Activated gamma-delta T cell (primary cell): ENCODE measurements around the gene BAIAP3.

Source experiments
- DNase-seq: peaks from one replicate; lab custom pipeline; 2025; lab: John Stamatoyannopoulos, UW

BAIAP3 gene

DNA sequence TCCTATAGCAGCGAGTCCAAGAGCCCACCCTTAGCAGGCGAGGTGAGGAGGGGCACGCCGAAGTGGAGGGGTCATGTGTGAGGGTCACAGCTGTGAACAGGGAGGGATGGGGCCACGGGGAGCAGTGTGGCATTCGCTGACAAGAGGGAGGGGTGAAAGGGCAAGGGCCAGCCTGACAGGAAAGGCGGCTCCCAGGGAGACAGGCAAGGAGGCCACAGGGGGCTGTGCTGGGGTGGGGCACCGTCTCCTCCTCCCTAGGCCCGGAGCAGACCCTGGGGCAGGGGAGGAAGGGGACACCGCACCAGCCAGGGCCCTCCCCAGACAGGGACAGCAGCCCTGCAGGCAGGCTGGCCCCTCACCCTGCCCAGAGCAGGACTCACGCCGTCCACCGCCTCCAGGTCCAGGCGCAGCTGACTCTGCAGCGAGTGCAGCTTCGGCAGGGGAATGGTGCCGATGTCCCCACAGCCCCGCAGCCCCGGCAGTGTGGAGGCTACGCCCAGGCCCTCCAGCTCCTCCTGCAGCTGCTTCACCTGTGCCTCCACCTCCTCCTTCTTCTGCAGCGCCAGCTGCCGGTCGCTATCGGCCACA is 33.4 kb downstream of the BAIAP3 start:
- DNase-seq: no peak

DNA sequence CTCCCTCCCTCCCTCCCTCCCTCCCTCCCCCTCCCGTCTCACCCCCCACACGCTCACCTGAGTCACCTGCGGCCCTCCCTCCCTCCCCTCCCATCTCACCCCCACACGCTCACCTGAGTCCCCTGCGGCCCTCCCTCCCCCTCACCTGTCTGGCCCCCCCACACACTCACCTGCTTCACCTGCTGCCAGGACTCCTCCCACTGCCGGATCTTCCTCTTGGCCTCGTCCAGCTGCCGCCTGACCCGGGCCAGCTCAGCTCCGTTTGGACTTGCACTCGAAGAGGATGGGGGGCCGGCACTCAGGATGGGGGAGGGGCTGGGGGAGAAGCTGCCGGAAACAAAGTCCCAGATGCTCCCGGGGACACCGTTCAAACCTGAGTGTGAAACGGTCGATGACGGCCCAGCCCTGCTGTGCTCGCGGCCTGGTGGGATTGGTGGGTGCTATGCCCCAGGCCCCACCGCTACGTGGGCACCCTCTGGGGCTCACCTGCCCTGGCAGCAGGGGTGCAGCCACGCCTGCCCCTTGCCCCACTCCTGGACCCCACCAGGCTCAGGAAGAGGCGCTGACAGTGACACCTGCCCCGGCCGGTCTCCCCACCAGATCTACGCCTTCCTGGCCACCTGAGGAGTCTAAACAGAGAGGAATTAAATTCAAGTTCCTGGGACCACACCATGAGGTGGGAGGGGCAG is 34.2 kb downstream of the BAIAP3 start:
- no peak for DNase-seq

DNA sequence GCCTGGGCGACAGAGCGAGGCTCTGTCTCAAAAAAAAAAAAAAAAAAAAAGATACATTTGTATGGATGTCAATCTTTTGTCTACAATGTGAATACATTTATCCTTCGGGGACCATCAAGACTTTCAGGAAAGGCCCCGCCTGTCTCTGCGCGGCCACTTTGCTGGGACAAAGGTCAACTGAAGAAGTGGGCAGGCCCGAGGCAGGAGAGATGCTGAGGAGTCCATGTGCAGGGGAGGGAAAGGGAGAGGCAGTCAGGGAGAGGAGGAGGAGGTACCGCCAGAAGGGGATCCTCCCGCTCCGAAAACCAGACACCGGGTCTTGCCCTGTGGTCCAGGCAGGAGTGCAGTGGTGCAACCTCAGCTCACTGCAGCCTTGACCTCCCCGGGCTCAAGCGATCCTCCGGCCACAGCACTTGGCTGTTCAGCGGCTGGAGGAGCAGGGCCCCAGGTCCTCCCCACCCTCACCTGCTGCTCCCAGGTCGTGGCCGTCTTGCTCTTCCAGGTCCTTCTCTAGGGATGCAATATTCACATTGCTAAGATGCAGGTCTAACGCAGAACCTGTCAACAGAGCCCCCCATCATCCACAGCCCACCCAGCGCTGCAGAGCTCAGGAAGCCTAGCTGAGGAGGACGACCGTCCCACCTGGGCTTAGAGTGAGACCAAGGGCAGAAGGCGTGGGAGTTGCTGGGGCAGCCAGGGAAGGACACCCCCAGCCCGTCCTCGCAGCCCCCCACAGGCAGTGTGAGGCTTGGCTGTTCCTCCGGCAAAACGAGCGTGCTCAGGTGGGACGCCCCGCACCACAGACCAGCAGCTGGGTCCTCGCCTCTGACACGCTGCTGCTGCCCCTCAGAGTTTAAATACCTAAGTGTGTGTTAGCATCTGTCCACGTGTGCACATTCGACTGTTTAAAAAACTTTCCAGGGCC is 37.9 kb downstream of the BAIAP3 start:
- DNase-seq: no peak

DNA sequence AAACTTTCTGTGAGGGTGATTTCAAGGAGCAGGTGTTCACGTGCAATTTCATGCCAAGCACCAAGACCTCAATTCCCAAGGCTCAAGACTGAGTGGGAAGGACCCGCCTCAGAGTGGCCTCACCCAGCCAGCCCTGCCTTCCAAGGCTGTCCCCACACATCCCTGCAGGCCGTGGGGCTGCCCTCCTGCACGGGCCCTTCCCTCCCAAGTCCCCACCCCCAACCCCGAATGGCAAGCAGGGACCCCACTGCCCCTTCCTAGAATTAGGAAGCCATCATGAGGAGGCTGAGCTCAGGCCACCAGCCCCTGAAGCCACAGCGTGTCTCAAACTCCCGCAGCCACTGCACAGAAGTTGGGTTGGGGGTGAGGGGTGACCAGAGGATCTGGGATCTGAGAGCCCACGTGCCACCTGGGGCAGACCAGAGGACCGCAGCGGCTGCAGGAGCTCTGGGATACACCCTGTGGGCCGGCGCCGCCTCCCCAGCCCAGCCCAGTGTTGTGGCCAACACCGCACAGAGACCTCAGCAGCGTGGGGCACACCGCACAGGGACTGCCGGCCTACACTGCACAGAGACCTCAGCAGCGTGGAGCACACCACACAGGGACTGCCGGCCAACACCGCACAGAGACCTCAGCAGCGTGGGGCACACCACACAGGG is 39.0 kb downstream of the BAIAP3 start:
- DNase-seq: no peak

DNA sequence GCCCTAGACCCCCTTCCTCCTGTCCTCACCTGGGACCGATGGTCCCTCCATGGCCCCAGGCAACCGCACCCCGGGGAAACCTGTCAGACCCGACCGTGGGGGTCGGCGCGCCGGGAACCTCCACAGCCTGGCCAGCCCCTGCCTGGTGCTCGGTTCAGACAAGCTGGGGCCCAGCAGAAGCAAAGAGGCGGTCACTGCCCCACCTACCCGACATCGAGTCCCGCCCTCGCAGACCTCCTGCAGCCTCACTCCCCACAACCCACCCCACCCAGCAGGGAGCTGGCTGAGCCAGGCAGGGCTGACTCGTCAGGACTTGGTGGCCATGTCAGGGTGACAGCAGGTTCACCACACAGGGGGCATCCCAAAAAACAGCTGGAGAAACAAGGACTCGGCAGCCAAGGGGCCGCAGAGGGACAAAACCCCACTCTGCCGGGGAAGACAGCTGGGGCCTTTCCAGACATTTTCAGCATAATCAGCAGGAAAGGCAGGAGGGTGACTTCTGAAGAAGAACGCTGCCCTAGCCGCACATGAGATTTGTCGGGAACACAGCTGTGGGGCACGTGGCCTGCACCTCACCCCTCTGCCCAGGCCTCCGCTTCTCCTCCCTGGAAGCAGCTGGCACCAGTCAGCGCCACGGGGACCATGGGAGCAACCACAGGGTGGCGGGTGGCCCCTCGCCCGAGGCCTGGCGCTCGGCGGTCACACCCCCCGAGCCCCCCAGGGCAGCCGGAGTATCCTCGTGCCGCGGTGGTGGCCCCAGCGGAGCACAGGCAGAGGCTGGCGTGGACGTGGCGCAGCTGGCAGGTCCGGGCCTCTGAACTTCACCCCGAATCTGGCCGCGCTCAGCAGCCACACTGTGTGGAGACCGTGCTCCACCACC is 41.2 kb downstream of the BAIAP3 start:
- no peak for DNase-seq

DNA sequence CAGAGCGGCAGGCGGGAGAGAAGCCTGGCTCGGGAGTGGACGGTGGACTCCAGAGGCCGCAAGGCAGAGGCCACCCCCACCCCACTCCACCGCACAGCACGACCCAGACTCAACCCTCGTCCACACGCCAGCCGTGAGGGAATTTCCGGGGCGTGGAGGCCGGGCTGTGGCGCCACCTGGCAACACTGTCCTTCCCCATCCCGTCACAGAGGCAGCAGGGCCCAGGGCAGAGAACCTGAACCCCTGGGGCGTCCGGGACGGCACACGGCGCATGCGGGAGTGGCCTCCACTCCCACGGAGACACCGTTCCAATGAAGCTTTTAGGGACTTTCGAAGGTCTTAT is 41.8 kb downstream of the BAIAP3 start:
- no peak for DNase-seq

DNA sequence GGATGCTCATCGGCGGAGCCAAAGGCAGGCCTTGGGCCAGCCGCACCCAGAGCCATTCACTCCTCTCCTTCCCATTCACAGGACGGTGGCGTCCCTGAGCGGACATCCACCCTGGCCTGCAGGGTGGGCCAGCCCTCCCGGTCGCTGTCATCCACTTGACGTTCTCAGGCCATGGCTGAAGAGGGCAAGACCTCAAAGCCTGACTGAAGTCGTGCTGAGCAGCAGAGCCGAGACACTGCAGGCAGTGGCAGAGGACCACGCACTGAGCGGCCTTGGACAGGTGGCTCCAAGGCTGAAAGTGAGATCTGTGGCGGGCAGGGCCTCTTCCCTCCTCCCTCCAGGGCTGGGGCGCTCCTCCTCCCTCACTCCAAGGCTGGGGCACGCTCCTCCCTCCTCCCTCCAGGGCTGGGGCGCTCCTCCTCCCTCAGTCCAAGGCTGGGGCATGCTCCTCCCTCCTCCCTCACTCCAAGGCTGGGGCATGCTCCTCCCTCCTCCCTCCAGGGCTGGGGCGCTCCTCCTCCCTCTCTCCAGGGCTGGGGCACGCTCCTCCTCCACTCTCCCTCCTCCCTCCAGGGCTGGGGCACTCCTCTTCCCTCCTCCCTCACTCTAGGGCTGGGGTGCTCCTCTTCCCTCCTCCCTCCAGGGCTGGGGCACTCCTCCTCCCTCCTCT is 42.4 kb downstream of the BAIAP3 start:
- no peak for DNase-seq

DNA sequence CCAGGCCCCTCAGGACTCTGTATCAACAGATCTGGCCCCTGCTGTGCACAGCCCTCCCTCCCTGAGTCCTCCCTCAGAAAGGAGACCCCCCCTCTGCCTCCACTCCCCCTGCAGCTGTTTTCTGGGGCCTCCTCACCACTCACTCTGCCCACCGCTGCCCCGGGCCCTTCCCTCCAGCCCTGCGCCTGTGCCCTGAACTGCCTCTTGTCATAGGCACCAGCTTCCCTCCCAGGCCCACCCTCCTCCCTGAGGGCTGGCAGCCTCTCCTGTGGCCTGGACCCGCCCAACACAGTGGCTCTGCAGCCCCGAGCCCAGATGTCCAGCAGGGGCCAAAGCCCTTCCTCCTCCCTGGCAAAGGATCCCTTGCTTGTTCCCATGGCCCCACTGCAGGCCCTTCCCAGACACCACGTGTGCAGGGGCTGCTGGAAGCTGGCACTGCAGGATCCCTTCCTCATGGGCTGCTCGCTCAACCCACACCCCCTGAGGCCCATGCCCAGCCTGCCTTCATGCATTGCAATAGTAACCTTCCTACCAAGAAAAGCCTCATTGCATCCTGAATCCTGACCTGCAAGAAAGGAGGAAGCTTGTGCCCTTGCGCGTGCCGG is 44.1 kb downstream of the BAIAP3 start:
- DNase-seq: no peak

DNA sequence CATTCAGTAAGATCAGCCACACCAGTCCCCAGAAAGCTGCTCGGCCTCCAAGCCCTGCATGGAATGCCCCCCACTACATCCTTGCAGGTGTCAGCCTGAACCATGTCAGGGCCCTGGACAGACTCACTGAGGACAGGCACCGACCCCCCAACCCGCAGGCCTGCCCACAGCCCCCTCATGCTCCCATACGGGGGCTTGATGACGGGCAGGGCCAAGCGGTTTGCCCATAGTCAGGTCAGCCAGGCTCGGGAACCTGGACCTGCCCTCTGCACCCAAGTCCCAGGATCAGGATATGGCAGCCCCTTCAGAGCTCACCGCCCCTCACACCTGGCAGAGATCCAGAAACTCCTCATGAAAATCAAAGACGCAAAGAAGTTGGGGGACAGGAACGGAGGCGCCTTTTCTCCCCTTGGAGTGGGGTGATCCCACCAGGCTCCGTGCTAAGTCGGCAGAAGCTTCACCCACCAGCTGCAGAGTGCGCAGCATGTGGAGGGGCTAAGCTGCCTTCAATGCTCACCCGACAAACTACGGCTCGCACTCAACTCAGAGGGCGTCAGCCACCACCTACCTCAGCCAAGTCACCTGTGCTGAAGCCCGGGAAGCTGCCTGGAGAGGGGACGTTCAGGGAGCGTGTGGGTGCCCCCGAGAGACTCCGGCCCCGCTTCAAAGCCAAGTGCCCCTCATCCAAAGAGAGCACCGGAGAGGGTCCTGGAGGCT is 44.8 kb downstream of the BAIAP3 start:
- DNase-seq: no peak

DNA sequence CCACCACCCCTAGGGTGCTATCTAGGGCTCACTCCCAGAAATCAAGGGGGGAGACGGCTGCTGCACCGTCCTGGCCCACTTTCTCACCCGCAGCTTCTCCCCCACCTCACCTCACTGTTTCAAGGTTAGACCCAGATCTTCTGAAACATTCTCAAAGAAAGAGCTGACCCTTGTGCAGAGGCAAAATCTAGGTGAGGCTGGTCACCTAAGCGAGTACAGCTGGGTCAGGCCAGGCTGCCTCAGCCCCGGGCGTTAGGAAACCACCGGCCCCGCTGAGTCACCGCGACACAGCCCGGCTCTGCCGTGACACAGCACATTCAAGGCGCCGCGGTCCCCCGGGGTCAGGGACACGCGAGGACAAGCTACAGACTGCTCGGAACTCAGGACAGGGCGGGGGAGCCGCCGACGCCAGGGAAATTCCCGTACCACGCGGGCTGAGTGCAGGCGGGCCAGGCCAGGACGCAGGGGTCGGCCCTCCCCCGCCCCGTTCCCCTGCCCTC is 45.4 kb downstream of the BAIAP3 start:
- DNase-seq: peak; percentile 67

DNA sequence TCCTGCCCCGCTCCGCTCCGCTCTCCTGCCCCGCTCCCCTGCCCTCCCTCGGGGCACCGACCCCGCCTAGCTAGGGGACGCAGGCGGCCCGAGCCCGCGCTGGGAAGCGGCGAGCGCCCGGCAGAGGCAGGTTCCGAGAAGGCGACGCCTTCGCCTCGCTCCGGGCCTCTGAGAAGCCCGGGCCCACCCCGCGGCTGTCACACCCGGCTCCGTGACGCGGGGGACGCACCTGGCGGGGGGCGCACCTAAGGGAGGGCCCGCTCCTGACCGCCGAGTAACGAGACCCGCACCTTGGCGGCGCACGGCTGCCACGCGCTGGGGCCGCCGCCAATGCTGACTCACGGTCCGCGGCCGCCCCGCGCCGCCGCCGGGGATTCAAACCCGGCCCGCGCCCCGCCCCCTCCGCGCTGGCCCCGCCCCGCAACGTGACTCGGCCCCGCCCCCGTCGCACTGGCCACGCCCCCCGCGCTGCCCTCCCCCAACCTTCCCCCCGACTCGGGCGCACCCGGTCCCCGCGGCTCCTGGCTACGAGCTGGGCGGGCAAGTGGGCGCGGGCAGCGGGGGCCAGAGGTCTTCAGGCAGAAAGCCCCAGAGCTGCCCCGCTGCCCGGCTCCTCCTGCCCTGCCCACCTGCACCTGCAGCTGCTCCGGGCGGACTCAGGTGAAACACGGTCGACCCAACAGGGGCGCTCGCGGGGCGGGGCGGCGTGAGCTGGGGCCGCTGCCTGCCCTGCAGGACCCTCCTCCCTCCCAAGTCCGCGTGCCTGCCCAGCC is 46.0 kb downstream of the BAIAP3 start:
- peak; percentile 55 for DNase-seq

DNA sequence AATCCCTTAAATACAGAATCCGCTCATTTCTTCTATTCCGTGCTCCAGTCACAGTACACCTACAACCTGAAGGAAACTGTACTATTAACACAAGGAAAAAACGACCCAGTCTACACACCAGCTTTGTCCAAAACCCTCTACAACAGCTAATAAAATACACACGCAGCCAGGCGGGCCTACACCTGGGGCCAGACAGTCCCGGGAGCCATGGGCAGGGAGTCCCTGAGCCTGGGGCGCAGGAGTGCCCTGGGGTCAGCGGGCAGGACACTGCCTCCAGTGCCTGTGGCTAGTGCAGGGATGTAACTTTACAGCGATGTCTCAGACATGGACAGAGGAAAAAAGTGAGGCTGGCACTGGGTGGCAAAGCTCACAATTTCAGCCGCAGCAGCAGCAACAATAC is 46.8 kb downstream of the BAIAP3 start:
- DNase-seq: no peak

DNA sequence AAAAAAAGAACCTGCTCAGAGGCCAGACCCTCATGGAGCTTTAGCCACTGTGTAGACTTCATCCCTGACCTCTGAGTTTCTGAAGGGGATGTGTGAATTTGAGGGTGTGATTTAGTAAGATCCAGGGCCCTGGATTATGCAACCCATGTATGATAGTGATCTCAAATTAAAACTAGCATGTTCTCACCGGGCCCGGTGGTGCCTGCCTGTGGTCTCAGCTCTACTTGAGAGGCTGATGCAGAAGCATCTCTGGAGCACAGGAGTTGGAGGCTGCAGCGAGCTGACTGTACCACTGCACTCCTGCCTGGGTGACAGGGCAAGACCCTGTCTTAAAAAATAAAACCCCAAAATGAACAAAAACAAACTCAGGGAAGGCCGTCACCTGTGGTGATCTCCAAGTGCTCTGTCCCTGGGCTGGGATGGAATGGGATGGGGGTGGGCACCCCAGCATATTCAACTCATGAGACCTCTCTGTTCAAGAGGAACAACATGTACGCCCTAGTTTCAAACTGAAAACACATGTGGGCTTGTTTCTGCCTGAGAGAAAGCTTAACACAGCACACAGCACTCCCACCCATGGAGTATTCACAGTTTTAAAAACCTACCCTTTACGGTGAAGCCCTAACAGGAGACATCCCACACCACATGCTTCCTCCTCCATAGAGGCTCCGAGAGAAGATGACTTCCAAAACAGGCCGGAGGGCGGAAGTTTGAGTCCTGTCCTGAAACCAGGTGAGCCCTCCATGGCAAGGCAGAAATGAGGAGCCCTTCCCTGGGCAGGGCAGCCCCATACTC is 48.4 kb downstream of the BAIAP3 start:
- no peak for DNase-seq

DNA sequence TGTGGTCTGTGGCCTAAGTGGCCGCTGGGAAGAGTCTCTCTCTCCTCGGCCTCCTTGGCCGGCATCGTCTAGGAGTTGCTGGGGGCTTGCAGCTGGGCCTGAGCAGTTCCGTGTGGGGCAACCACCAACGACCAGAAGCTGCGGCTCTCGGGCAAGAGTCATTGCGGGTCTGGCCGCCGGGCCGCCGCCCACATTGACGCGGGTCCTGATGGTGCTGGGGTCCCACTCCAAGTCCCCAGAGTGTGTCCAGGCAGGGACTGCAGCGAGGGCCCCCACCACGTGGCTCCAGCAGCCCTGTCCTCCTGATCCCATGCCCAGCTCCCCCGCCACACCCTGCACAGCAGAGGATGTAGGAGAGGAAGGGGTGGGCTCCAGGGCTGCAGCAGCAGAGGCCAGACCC is 50.1 kb downstream of the BAIAP3 start:
- DNase-seq: no peak

DNA sequence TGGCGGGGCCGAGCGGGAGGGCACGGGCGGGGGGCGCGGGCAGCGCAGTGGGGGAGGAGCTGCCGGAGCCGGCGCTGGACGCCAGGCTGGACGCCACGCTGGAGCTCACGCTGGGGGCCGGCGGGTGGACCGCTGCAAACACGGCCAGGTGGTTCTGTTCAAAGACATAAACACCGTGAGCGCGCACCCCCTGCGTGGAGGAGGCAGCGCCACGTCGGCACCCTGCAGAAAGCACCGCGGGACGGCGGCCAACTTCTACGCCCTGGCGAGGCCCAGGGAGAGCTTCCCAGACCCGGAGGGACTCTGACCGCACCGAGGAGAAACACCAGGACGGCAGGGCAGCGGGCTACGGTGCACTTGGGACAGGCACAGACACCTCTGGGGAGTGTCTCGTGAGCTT is 51.8 kb downstream of the BAIAP3 start:
- no peak for DNase-seq

DNA sequence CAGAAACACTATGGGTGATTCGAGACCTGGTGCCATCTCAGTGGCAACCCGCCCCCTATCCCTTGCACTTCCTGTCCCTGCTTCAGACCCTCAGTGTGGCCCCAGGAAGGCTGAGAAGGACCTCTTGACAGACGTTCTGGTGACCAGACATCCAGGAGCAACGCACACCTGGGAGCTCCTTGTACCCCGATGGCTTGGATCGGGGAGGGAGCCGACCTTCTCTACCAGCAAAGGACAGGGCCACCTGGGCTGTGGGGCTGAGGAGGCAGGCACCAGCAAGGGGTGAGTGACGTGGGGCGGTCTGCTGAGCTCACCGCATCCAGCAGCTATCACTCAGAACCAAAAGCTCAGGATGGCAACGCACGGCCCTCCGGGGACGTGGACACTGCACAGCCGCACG is 53.9 kb downstream of the BAIAP3 start:
- DNase-seq: no peak

DNA sequence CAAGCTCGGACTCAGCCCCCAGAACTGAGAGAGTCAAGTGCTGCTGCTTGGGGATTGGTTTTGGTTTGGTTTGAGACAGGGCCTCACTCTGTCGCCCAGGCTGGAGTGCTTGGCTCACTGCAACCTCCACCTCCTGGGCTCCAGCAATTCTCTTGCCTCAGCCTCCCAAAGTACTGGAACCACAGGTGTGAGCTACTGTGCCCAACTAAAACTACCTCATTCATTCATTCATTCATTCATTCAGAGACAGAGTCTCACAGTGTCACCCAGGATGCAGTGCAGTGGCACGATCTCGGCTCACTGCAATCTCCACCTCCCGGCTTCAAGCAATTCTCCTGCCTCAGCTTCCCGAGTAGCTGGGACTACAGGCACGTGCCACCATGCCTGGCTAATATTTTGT is 56.3 kb downstream of the BAIAP3 start:
- no peak for DNase-seq

DNA sequence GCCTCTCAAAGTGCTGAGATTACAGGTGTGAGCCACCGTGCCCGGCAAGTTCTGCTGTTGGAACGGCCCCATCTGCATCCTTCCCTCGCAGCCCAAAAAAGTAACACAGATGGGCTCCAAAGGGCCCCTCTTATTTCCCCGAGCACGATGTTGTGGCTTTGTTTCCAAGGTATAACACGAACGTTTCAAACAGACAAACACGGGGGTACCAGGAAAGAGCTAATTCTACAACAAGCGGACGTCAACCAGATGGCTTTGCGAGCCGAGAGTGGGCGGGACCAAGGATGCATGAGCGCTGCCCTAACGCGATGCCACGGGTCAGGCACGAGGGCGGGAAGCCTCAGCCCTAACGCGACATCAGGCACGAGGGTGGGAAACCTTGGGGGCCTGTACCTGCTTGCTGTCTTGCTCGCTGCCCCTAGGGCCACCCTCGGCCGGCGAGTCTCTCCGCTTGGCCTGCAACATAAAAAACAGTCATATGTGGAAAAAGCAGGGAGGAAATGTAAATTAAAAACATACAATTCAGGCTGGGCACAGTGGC is 56.9 kb downstream of the BAIAP3 start:
- DNase-seq: no peak
